HEK293 (cell line): Measurements from ENCODE around the gene TMEM259.

Experiments used
- BCL11A ChIP-seq: fragments of 450-650 bp; formaldehyde crosslinking; IDR thresholded peaks from 2 replicates; pipeline ENCODE4 v1.5.1; 2016; ENCODE audit warnings: low read depth, missing biosample characterization, missing genetic modification characterization
- HOXC10 ChIP-seq: sonication (generic); formaldehyde crosslinking; IDR thresholded peaks from 2 replicates; pipeline ENCODE4 v1.8.1; 2023; ENCODE audit warnings: mild to moderate bottlenecking, missing genetic modification reagents
- KLF10 ChIP-seq: fragments of 450-650 bp; IDR thresholded peaks from 2 replicates; pipeline ENCODE4 v1.5.1; 2018; ENCODE audit warnings: missing biosample characterization, mild to moderate bottlenecking, missing genetic modification characterization
- MEIS1 ChIP-seq: sonication (generic); formaldehyde crosslinking; IDR thresholded peaks from 2 replicates; pipeline ENCODE4 v1.8.1; 2022; ENCODE audit warnings: missing genetic modification reagents, mild to moderate bottlenecking, borderline replicate concordance
- ZBTB17 ChIP-seq: fragments of 450-650 bp; formaldehyde crosslinking; IDR thresholded peaks from 2 replicates; pipeline ENCODE4 v1.5.1; 2016; ENCODE audit warnings: missing biosample characterization, missing genetic modification characterization
- ZBTB21 ChIP-seq: fragments of 450-650 bp; formaldehyde crosslinking; IDR thresholded peaks from 2 replicates; pipeline ENCODE4 v1.5.1; 2017; ENCODE audit warnings: missing biosample characterization, missing genetic modification characterization
- ZNF16 ChIP-seq: fragments of 450-650 bp; formaldehyde crosslinking; IDR thresholded peaks from 2 replicates; pipeline ENCODE4 v1.5.1; 2016; ENCODE audit warnings: low read depth, missing biosample characterization, missing genetic modification characterization
- ZNF214 ChIP-seq: fragments of 450-650 bp; formaldehyde crosslinking; IDR thresholded peaks from 2 replicates; pipeline ENCODE4 v1.5.1; 2017; ENCODE audit warnings: missing biosample characterization, mild to moderate bottlenecking, missing genetic modification characterization, borderline replicate concordance
- ZNF248 ChIP-seq: fragments of 450-650 bp; formaldehyde crosslinking; IDR thresholded peaks from 2 replicates; pipeline ENCODE4 v1.5.1; 2017; ENCODE audit warnings: missing biosample characterization, missing genetic modification characterization
- ZNF354C ChIP-seq: fragments of 450-650 bp; formaldehyde crosslinking; IDR thresholded peaks from 2 replicates; pipeline ENCODE4 v1.5.1; 2016; ENCODE audit warnings: missing biosample characterization, missing genetic modification characterization, low read depth, borderline replicate concordance
- ZNF510 ChIP-seq: fragments of 450-650 bp; formaldehyde crosslinking; IDR thresholded peaks from 2 replicates; pipeline ENCODE4 v1.5.1; 2018; ENCODE audit warnings: mild to moderate bottlenecking, missing genetic modification characterization, missing biosample characterization; ENCODE audit not compliant: insufficient replicate concordance
- ZNF544 ChIP-seq: fragments of 450-650 bp; formaldehyde crosslinking; IDR thresholded peaks from 2 replicates; pipeline ENCODE4 v1.5.0; 2017; ENCODE audit warnings: missing biosample characterization, missing genetic modification characterization
- ZNF549 ChIP-seq: fragments of 450-650 bp; IDR thresholded peaks from 2 replicates; pipeline ENCODE4 v1.5.1; 2018; ENCODE audit warnings: missing biosample characterization, missing genetic modification characterization, mild to moderate bottlenecking, inconsistent platforms, moderate library complexity
- ZNF571 ChIP-seq: fragments of 450-650 bp; formaldehyde crosslinking; IDR thresholded peaks from 2 replicates; pipeline ENCODE4 v1.5.0; 2017; ENCODE audit warnings: missing biosample characterization, missing genetic modification characterization
- ZNF623 ChIP-seq: fragments of 450-650 bp; formaldehyde crosslinking; IDR thresholded peaks from 2 replicates; pipeline ENCODE4 v1.5.1; 2016; ENCODE audit warnings: missing biosample characterization, missing genetic modification characterization
- ZNF776 ChIP-seq: fragments of 450-650 bp; formaldehyde crosslinking; IDR thresholded peaks from 2 replicates; pipeline ENCODE4 v1.5.0; 2017; ENCODE audit warnings: missing biosample characterization, missing genetic modification characterization, borderline replicate concordance
- ZNF785 ChIP-seq: fragments of 450-650 bp; formaldehyde crosslinking; IDR thresholded peaks from 2 replicates; pipeline ENCODE4 v1.5.1; 2016; ENCODE audit warnings: missing biosample characterization, missing genetic modification characterization
- ZNF791 ChIP-seq: fragments of 450-650 bp; formaldehyde crosslinking; IDR thresholded peaks from 2 replicates; pipeline ENCODE4 v1.5.1; 2016; ENCODE audit warnings: missing biosample characterization, missing genetic modification characterization
- ZSCAN23 ChIP-seq: fragments of 450-650 bp; formaldehyde crosslinking; IDR thresholded peaks from 2 replicates; pipeline ENCODE4 v1.5.1; 2016; ENCODE audit warnings: missing biosample characterization, missing genetic modification characterization
- TF ChIP-seq, protein P1 (sequence below): fragments of 450-650 bp; formaldehyde crosslinking; IDR thresholded peaks from 2 replicates; pipeline ENCODE4 v1.5.1; 2016; ENCODE audit warnings: missing biosample characterization, missing genetic modification characterization
- TF ChIP-seq, protein P2 (sequence below): fragments of 450-650 bp; formaldehyde crosslinking; IDR thresholded peaks from 2 replicates; pipeline ENCODE4 v1.5.1; 2016; ENCODE audit warnings: missing biosample characterization, missing genetic modification characterization
- TF ChIP-seq, protein P3 (sequence below): IDR thresholded peaks from 2 replicates; pipeline ENCODE4 v1.6.1; 2011; ENCODE audit warnings: mild to moderate bottlenecking, low read depth, low read length, borderline replicate concordance
- TF ChIP-seq, protein P4 (sequence below): fragments of 450-650 bp; formaldehyde crosslinking; IDR thresholded peaks from 2 replicates; pipeline ENCODE4 v1.5.1; 2016; ENCODE audit warnings: missing biosample characterization, missing genetic modification characterization, low read depth
- TF ChIP-seq, protein P5 (sequence below): fragments of 450-650 bp; formaldehyde crosslinking; IDR thresholded peaks from 2 replicates; pipeline ENCODE4 v1.5.1; 2016; ENCODE audit warnings: missing biosample characterization, missing genetic modification characterization
- TF ChIP-seq, protein P6 (sequence below): fragments of 450-650 bp; formaldehyde crosslinking; IDR thresholded peaks from 2 replicates; pipeline ENCODE4; 2016; ENCODE audit warnings: missing biosample characterization, missing genetic modification characterization
- TF ChIP-seq, protein P7 (sequence below): fragments of 450-650 bp; formaldehyde crosslinking; IDR thresholded peaks from 2 replicates; pipeline ENCODE4 v1.5.1; 2016; ENCODE audit warnings: missing biosample characterization, missing genetic modification characterization
- TF ChIP-seq, protein P8 (sequence below): fragments of 450-650 bp; formaldehyde crosslinking; IDR thresholded peaks from 2 replicates; pipeline ENCODE4 v1.5.1; 2016; ENCODE audit warnings: missing biosample characterization, missing genetic modification characterization

TMEM259 gene

DNA sequence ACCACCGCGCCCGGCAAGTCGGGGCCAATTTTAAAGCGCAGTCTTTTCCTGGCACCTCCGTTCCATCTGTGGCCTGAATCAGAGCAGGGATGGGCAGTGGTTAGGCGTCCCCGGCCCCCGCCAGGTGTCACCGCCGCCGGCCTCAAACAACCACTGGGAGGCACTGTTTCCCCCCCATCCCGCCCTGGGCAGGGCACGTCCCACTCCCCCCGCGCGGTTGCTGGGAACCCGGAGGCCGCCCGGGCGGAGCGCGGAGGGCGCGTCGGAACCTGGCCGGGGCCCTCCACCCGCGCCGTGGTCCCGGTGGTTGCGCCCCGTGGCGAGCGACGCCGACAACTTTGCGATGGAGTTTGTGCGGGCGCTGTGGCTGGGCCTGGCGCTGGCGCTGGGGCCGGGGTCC lies 20.8 kb downstream of the TMEM259 start, which contains the start of gene GRIN3B (continued):
- no peak for TF ChIP-seq ZBTB21 (tag by site-specific recombination)
- no peak for TF ChIP-seq ZNF571
- no peak for TF ChIP-seq ZNF354C (tag by site-specific recombination)
- no peak for TF ChIP-seq ZNF214
- no peak for TF ChIP-seq ZNF16 (tag by site-specific recombination)
- TF ChIP-seq ZNF248: no peak
- peak; percentile 85 for TF ChIP-seq BCL11A (tag by site-specific recombination)
- TF ChIP-seq ZNF623 (tag by site-specific recombination): no peak
- TF ChIP-seq, protein P1, sequence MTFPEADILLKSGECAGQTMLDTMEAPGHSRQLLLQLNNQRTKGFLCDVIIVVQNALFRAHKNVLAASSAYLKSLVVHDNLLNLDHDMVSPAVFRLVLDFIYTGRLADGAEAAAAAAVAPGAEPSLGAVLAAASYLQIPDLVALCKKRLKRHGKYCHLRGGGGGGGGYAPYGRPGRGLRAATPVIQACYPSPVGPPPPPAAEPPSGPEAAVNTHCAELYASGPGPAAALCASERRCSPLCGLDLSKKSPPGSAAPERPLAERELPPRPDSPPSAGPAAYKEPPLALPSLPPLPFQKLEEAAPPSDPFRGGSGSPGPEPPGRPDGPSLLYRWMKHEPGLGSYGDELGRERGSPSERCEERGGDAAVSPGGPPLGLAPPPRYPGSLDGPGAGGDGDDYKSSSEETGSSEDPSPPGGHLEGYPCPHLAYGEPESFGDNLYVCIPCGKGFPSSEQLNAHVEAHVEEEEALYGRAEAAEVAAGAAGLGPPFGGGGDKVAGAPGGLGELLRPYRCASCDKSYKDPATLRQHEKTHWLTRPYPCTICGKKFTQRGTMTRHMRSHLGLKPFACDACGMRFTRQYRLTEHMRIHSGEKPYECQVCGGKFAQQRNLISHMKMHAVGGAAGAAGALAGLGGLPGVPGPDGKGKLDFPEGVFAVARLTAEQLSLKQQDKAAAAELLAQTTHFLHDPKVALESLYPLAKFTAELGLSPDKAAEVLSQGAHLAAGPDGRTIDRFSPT (tag by site-specific recombination): peak; percentile 83
- no peak for TF ChIP-seq ZNF791 (tag by site-specific recombination)
- TF ChIP-seq, protein P2, sequence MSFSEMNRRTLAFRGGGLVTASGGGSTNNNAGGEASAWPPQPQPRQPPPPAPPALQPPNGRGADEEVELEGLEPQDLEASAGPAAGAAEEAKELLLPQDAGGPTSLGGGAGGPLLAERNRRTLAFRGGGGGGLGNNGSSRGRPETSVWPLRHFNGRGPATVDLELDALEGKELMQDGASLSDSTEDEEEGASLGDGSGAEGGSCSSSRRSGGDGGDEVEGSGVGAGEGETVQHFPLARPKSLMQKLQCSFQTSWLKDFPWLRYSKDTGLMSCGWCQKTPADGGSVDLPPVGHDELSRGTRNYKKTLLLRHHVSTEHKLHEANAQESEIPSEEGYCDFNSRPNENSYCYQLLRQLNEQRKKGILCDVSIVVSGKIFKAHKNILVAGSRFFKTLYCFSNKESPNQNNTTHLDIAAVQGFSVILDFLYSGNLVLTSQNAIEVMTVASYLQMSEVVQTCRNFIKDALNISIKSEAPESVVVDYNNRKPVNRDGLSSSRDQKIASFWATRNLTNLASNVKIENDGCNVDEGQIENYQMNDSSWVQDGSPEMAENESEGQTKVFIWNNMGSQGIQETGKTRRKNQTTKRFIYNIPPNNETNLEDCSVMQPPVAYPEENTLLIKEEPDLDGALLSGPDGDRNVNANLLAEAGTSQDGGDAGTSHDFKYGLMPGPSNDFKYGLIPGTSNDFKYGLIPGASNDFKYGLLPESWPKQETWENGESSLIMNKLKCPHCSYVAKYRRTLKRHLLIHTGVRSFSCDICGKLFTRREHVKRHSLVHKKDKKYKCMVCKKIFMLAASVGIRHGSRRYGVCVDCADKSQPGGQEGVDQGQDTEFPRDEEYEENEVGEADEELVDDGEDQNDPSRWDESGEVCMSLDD (tag by site-specific recombination): peak; percentile 63; the same call in 1 of the 2 replicates
- TF ChIP-seq ZNF544 (tag by site-specific recombination): no peak
- no peak for TF ChIP-seq ZNF549 (tag by site-specific recombination)
- TF ChIP-seq ZNF785 (tag by site-specific recombination): 0 out of 2 replicates have a peak, but pooled peaks have one; percentile 92
- TF ChIP-seq, protein P3, sequence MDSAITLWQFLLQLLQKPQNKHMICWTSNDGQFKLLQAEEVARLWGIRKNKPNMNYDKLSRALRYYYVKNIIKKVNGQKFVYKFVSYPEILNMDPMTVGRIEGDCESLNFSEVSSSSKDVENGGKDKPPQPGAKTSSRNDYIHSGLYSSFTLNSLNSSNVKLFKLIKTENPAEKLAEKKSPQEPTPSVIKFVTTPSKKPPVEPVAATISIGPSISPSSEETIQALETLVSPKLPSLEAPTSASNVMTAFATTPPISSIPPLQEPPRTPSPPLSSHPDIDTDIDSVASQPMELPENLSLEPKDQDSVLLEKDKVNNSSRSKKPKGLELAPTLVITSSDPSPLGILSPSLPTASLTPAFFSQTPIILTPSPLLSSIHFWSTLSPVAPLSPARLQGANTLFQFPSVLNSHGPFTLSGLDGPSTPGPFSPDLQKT: no peak
- no peak for TF ChIP-seq MEIS1 (CRISPR knock-in tag)
- TF ChIP-seq, protein P4, sequence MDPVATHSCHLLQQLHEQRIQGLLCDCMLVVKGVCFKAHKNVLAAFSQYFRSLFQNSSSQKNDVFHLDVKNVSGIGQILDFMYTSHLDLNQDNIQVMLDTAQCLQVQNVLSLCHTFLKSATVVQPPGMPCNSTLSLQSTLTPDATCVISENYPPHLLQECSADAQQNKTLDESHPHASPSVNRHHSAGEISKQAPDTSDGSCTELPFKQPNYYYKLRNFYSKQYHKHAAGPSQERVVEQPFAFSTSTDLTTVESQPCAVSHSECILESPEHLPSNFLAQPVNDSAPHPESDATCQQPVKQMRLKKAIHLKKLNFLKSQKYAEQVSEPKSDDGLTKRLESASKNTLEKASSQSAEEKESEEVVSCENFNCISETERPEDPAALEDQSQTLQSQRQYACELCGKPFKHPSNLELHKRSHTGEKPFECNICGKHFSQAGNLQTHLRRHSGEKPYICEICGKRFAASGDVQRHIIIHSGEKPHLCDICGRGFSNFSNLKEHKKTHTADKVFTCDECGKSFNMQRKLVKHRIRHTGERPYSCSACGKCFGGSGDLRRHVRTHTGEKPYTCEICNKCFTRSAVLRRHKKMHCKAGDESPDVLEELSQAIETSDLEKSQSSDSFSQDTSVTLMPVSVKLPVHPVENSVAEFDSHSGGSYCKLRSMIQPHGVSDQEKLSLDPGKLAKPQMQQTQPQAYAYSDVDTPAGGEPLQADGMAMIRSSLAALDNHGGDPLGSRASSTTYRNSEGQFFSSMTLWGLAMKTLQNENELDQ (tag by site-specific recombination): no peak
- no peak for TF ChIP-seq ZNF510 (tag by site-specific recombination)
- TF ChIP-seq, protein P5, sequence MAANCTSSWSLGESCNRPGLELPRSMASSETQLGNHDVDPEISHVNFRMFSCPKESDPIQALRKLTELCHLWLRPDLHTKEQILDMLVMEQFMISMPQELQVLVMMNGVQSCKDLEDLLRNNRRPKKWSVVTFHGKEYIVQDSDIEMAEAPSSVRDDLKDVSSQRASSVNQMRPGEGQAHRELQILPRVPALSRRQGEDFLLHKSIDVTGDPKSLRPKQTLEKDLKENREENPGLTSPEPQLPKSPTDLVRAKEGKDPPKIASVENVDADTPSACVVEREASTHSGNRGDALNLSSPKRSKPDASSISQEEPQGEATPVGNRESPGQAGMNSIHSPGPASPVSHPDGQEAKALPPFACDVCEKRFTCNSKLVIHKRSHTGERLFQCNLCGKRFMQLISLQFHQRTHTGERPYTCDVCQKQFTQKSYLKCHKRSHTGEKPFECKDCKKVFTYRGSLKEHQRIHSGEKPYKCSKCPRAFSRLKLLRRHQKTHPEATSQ (tag by site-specific recombination): no peak
- peak; percentile 55; the same call in 1 of the 2 replicates for TF ChIP-seq KLF10 (tag by site-specific recombination)
- TF ChIP-seq, protein P6, sequence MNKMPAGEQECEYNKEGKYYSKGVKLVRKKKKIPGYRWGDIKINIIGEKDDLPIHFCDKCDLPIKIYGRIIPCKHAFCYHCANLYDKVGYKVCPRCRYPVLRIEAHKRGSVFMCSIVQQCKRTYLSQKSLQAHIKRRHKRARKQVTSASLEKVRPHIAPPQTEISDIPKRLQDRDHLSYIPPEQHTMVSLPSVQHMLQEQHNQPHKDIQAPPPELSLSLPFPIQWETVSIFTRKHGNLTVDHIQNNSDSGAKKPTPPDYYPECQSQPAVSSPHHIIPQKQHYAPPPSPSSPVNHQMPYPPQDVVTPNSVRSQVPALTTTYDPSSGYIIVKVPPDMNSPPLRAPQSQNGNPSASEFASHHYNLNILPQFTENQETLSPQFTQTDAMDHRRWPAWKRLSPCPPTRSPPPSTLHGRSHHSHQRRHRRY (tag by site-specific recombination): no peak
- TF ChIP-seq ZNF776 (tag by site-specific recombination): no peak
- TF ChIP-seq ZSCAN23 (tag by site-specific recombination): no peak
- no peak for TF ChIP-seq ZBTB17 (tag by site-specific recombination)
- TF ChIP-seq, protein P7, sequence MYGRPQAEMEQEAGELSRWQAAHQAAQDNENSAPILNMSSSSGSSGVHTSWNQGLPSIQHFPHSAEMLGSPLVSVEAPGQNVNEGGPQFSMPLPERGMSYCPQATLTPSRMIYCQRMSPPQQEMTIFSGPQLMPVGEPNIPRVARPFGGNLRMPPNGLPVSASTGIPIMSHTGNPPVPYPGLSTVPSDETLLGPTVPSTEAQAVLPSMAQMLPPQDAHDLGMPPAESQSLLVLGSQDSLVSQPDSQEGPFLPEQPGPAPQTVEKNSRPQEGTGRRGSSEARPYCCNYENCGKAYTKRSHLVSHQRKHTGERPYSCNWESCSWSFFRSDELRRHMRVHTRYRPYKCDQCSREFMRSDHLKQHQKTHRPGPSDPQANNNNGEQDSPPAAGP: peak; percentile 93
- no peak for TF ChIP-seq HOXC10 (CRISPR knock-in tag)
- TF ChIP-seq, protein P8, sequence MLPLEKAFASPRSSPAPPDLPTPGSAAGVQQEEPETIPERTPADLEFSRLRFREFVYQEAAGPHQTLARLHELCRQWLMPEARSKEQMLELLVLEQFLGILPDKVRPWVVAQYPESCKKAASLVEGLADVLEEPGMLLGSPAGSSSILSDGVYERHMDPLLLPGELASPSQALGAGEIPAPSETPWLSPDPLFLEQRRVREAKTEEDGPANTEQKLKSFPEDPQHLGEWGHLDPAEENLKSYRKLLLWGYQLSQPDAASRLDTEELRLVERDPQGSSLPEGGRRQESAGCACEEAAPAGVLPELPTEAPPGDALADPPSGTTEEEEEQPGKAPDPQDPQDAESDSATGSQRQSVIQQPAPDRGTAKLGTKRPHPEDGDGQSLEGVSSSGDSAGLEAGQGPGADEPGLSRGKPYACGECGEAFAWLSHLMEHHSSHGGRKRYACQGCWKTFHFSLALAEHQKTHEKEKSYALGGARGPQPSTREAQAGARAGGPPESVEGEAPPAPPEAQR: no peak
